WTC11 (cell line): ENCODE measurements around the gene MVD. TPM values are rescaled to one million over a fixed set of nuclear protein-coding genes. Genes with fewer than 3 reads are reported as not detected.

Experiments used
- ATAC-seq: fragments of 200-7000 bp; cut with Tn5 transposase; 2 replicates; pipeline ENCODE4 v1.10.0; 2021; ENCODE audit warnings: mild to moderate bottlenecking, moderate library complexity
- CTCF ChIA-PET: fragments of 300-600 bp; sonication (Branson Sonifier 250); formaldehyde crosslinking; loops from one replicate; lab custom pipeline; 2021; ENCODE audit warnings: antibody characterized with exemption; lab: Charles Lee
- POLR2A ChIA-PET: fragments of 350-600 bp; sonication (Branson Sonifier 250); formaldehyde crosslinking; loops from one replicate; lab custom pipeline; 2021; ENCODE audit warnings: antibody characterized with exemption; lab: Charles Lee
- DNase-seq: peaks from one replicate; pipeline ENCODE4 v3.0.0; 2021; ENCODE audit warnings: low spot score
- H3K27ac Mint-ChIP-seq: 2 replicates; pipeline ENCODE4 v1.8.0; 2021; ENCODE audit warnings: mixed read lengths
- H3K27me3 Mint-ChIP-seq: 2 replicates; pipeline ENCODE4 v1.8.0; 2021; ENCODE audit warnings: low read depth, mild to moderate bottlenecking, moderate library complexity, mixed read lengths
- H3K36me3 Mint-ChIP-seq: 2 replicates; pipeline ENCODE4 v1.8.0; 2021; ENCODE audit warnings: mixed read lengths
- H3K4me1 Mint-ChIP-seq: 2 replicates; pipeline ENCODE4 v1.8.0; 2022; ENCODE audit warnings: mixed read lengths
- H3K4me3 Mint-ChIP-seq: 2 replicates; pipeline ENCODE4 v1.8.0; 2021; ENCODE audit warnings: mild to moderate bottlenecking, moderate library complexity, mixed read lengths
- H3K9me3 Mint-ChIP-seq: 2 replicates; pipeline ENCODE4 v1.8.0; 2021; ENCODE audit warnings: mixed read lengths
- ATF1 ChIP-seq: sonication (generic); formaldehyde crosslinking; IDR thresholded peaks from 2 replicates; pipeline ENCODE4 v1.8.1; 2023; ENCODE audit warnings: mild to moderate bottlenecking, moderate library complexity, missing genetic modification reagents
- ETV6 ChIP-seq: sonication (generic); formaldehyde crosslinking; IDR thresholded peaks from 2 replicates; pipeline ENCODE4 v1.8.1; 2022; ENCODE audit warnings: mild to moderate bottlenecking, missing genetic modification reagents
- FOXJ3 ChIP-seq: sonication (generic); formaldehyde crosslinking; IDR thresholded peaks from 2 replicates; pipeline ENCODE4 v1.9.0; 2021; ENCODE audit warnings: missing genetic modification reagents, mild to moderate bottlenecking, borderline replicate concordance
- GTF2I ChIP-seq: fragments of 250-450 bp; sonication (Bioruptor Pico); conservative IDR thresholded peaks from 2 replicates; pipeline ENCODE4 v1.4.0; 2021; ENCODE audit warnings: mild to moderate bottlenecking
- IRF2 ChIP-seq: sonication (generic); formaldehyde crosslinking; IDR thresholded peaks from 2 replicates; pipeline ENCODE4 v1.8.0; 2022; ENCODE audit warnings: low read depth, missing genetic modification reagents, borderline replicate concordance
- JAZF1 ChIP-seq: fragments of 250-450 bp; sonication (Bioruptor Pico); IDR thresholded peaks from 2 replicates; pipeline ENCODE4 v1.9.0; 2021; ENCODE audit warnings: moderate library complexity, mild to moderate bottlenecking, inconsistent platforms
- KAT7 ChIP-seq: sonication (generic); formaldehyde crosslinking; IDR thresholded peaks from 2 replicates; pipeline ENCODE4 v1.8.1; 2023; ENCODE audit warnings: missing genetic modification reagents, mild to moderate bottlenecking, borderline replicate concordance
- NFATC4 ChIP-seq: fragments of 250-450 bp; sonication (Bioruptor Pico); IDR thresholded peaks from 2 replicates; pipeline ENCODE4 v1.9.0; 2021; ENCODE audit warnings: mild to moderate bottlenecking
- NR3C1 ChIP-seq: sonication (generic); formaldehyde crosslinking; conservative IDR thresholded peaks from 2 replicates; pipeline ENCODE4 v1.8.1; 2023; ENCODE audit warnings: low read depth, mild to moderate bottlenecking, missing genetic modification reagents
- OVOL2 ChIP-seq: fragments of 250-450 bp; sonication (Bioruptor Pico); IDR thresholded peaks from 2 replicates; pipeline ENCODE4 v1.9.0; 2021; ENCODE audit warnings: mild to moderate bottlenecking, borderline replicate concordance
- TCF7 ChIP-seq: sonication (generic); formaldehyde crosslinking; IDR thresholded peaks from 2 replicates; pipeline ENCODE4 v1.8.0; 2022; ENCODE audit warnings: mild to moderate bottlenecking, low read depth, missing genetic modification reagents, moderate library complexity
- TEAD4 ChIP-seq: sonication (generic); formaldehyde crosslinking; IDR thresholded peaks from 2 replicates; pipeline ENCODE4 v1.8.0; 2022; ENCODE audit warnings: mild to moderate bottlenecking, missing genetic modification reagents
- ZNF317 ChIP-seq: sonication (generic); formaldehyde crosslinking; IDR thresholded peaks from 2 replicates; pipeline ENCODE4 v1.8.1; 2023; ENCODE audit warnings: low read depth, mild to moderate bottlenecking, moderate library complexity, missing genetic modification reagents, borderline replicate concordance
- ZNF396 ChIP-seq: fragments of 250-450 bp; sonication (Bioruptor Pico); IDR thresholded peaks from 2 replicates; pipeline ENCODE4 v1.8.0; 2021; ENCODE audit warnings: mild to moderate bottlenecking, moderate library complexity, borderline replicate concordance
- total RNA-seq: library from RNA; stranded (reverse); gene quantifications from 3 replicates; pipeline ENCODE4 v1.2.3, GENCODE V29; 2021
- TF ChIP-seq, protein P1 (sequence below): fragments of 250-450 bp; sonication (Bioruptor Pico); IDR thresholded peaks from 2 replicates; pipeline ENCODE4 v1.9.0; 2021; ENCODE audit warnings: mild to moderate bottlenecking
- TF ChIP-seq, protein P2 (sequence below): sonication (generic); formaldehyde crosslinking; IDR thresholded peaks from 2 replicates; pipeline ENCODE4 v1.8.0; 2023; ENCODE audit warnings: missing genetic modification reagents, mild to moderate bottlenecking, borderline replicate concordance
- TF ChIP-seq, protein P3 (sequence below): fragments of 250-450 bp; sonication (Bioruptor Pico); IDR thresholded peaks from 2 replicates; pipeline ENCODE4 v1.9.0; 2021; ENCODE audit warnings: mild to moderate bottlenecking, borderline replicate concordance
- TF ChIP-seq, protein P4 (sequence below): sonication (generic); formaldehyde crosslinking; IDR thresholded peaks from 2 replicates; pipeline ENCODE4 v1.8.0; 2022; ENCODE audit warnings: mild to moderate bottlenecking, missing genetic modification reagents
- TF ChIP-seq, protein P5 (sequence below): sonication (generic); formaldehyde crosslinking; IDR thresholded peaks from 2 replicates; pipeline ENCODE4 v1.8.1; 2022; ENCODE audit warnings: mild to moderate bottlenecking, moderate library complexity, missing genetic modification reagents
- TF ChIP-seq, protein P6 (sequence below): fragments of 250-450 bp; sonication (Bioruptor Pico); IDR thresholded peaks from 2 replicates; pipeline ENCODE4 v1.8.0; 2021; ENCODE audit warnings: mild to moderate bottlenecking

The MVD gene
- total RNA-seq, 1 experiment from 2014 or later, result 113 TPM

DNA sequence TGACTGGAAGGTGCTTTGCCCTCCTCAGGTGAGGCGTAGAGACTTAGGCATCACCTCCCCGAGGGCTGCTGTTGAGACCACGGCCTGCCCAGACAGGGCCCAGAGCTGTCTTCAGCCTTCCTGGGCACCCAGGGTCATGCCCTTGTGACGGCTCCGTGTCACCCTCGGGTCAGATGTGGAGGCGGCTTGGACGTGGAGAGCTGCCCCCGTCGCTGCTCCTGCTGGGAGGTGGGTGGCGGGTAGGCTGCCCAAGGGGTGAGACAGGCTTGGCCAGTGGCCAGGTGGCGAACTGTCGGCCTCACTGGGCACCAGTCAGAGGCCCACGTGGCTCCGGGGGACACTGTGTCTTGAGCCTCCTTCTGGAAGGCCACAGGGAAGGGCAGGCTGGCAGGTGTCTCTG is 32.3 kb upstream of the MVD start:
- CTCF ChIA-PET, result no interaction called here
- no peaks in the 10 kb centered on the region for H3K9me3 Mint-ChIP-seq
- no peak overlapping the region for H3K27ac Mint-ChIP-seq
- DNase-seq, result no peak
- H3K36me3 Mint-ChIP-seq, result peaks cover 3% of the 10 kb centered on the region; the same call in 1 of the 2 replicates
- ATAC-seq, result no peak
- no peaks in the 10 kb centered on the region for H3K27me3 Mint-ChIP-seq
- no peak for TF ChIP-seq FOXJ3 (CRISPR knock-in tag)
- no peak for TF ChIP-seq ETV6 (CRISPR knock-in tag)
- TF ChIP-seq ATF1 (CRISPR knock-in tag), result no peak
- TF ChIP-seq NR3C1, result no peak
- no peak for TF ChIP-seq NFATC4
- no peak for TF ChIP-seq TCF7
- TF ChIP-seq, protein P1, sequence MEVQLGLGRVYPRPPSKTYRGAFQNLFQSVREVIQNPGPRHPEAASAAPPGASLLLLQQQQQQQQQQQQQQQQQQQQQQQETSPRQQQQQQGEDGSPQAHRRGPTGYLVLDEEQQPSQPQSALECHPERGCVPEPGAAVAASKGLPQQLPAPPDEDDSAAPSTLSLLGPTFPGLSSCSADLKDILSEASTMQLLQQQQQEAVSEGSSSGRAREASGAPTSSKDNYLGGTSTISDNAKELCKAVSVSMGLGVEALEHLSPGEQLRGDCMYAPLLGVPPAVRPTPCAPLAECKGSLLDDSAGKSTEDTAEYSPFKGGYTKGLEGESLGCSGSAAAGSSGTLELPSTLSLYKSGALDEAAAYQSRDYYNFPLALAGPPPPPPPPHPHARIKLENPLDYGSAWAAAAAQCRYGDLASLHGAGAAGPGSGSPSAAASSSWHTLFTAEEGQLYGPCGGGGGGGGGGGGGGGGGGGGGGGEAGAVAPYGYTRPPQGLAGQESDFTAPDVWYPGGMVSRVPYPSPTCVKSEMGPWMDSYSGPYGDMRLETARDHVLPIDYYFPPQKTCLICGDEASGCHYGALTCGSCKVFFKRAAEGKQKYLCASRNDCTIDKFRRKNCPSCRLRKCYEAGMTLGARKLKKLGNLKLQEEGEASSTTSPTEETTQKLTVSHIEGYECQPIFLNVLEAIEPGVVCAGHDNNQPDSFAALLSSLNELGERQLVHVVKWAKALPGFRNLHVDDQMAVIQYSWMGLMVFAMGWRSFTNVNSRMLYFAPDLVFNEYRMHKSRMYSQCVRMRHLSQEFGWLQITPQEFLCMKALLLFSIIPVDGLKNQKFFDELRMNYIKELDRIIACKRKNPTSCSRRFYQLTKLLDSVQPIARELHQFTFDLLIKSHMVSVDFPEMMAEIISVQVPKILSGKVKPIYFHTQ (CRISPR knock-in tag), result no peak
- TF ChIP-seq IRF2, result no peak
- TF ChIP-seq JAZF1 (CRISPR knock-in tag), result no peak
- TF ChIP-seq, protein P2, sequence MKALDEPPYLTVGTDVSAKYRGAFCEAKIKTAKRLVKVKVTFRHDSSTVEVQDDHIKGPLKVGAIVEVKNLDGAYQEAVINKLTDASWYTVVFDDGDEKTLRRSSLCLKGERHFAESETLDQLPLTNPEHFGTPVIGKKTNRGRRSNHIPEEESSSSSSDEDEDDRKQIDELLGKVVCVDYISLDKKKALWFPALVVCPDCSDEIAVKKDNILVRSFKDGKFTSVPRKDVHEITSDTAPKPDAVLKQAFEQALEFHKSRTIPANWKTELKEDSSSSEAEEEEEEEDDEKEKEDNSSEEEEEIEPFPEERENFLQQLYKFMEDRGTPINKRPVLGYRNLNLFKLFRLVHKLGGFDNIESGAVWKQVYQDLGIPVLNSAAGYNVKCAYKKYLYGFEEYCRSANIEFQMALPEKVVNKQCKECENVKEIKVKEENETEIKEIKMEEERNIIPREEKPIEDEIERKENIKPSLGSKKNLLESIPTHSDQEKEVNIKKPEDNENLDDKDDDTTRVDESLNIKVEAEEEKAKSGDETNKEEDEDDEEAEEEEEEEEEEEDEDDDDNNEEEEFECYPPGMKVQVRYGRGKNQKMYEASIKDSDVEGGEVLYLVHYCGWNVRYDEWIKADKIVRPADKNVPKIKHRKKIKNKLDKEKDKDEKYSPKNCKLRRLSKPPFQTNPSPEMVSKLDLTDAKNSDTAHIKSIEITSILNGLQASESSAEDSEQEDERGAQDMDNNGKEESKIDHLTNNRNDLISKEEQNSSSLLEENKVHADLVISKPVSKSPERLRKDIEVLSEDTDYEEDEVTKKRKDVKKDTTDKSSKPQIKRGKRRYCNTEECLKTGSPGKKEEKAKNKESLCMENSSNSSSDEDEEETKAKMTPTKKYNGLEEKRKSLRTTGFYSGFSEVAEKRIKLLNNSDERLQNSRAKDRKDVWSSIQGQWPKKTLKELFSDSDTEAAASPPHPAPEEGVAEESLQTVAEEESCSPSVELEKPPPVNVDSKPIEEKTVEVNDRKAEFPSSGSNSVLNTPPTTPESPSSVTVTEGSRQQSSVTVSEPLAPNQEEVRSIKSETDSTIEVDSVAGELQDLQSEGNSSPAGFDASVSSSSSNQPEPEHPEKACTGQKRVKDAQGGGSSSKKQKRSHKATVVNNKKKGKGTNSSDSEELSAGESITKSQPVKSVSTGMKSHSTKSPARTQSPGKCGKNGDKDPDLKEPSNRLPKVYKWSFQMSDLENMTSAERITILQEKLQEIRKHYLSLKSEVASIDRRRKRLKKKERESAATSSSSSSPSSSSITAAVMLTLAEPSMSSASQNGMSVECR (CRISPR knock-in tag), result no peak
- TF ChIP-seq ZNF317 (CRISPR knock-in tag), result no peak
- TF ChIP-seq OVOL2, result no peak
- no peak for TF ChIP-seq GTF2I (CRISPR knock-in tag)
- TF ChIP-seq, protein P3, sequence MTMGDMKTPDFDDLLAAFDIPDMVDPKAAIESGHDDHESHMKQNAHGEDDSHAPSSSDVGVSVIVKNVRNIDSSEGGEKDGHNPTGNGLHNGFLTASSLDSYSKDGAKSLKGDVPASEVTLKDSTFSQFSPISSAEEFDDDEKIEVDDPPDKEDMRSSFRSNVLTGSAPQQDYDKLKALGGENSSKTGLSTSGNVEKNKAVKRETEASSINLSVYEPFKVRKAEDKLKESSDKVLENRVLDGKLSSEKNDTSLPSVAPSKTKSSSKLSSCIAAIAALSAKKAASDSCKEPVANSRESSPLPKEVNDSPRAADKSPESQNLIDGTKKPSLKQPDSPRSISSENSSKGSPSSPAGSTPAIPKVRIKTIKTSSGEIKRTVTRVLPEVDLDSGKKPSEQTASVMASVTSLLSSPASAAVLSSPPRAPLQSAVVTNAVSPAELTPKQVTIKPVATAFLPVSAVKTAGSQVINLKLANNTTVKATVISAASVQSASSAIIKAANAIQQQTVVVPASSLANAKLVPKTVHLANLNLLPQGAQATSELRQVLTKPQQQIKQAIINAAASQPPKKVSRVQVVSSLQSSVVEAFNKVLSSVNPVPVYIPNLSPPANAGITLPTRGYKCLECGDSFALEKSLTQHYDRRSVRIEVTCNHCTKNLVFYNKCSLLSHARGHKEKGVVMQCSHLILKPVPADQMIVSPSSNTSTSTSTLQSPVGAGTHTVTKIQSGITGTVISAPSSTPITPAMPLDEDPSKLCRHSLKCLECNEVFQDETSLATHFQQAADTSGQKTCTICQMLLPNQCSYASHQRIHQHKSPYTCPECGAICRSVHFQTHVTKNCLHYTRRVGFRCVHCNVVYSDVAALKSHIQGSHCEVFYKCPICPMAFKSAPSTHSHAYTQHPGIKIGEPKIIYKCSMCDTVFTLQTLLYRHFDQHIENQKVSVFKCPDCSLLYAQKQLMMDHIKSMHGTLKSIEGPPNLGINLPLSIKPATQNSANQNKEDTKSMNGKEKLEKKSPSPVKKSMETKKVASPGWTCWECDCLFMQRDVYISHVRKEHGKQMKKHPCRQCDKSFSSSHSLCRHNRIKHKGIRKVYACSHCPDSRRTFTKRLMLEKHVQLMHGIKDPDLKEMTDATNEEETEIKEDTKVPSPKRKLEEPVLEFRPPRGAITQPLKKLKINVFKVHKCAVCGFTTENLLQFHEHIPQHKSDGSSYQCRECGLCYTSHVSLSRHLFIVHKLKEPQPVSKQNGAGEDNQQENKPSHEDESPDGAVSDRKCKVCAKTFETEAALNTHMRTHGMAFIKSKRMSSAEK (CRISPR knock-in tag), result no peak
- TF ChIP-seq TEAD4 (CRISPR knock-in tag), result no peak
- no peak for TF ChIP-seq KAT7
- TF ChIP-seq, protein P4, sequence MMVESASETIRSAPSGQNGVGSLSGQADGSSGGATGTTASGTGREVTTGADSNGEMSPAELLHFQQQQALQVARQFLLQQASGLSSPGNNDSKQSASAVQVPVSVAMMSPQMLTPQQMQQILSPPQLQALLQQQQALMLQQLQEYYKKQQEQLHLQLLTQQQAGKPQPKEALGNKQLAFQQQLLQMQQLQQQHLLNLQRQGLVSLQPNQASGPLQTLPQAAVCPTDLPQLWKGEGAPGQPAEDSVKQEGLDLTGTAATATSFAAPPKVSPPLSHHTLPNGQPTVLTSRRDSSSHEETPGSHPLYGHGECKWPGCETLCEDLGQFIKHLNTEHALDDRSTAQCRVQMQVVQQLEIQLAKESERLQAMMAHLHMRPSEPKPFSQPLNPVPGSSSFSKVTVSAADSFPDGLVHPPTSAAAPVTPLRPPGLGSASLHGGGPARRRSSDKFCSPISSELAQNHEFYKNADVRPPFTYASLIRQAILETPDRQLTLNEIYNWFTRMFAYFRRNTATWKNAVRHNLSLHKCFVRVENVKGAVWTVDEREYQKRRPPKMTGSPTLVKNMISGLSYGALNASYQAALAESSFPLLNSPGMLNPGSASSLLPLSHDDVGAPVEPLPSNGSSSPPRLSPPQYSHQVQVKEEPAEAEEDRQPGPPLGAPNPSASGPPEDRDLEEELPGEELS, result no peak
- TF ChIP-seq ZNF396 (CRISPR knock-in tag), result no peak
- TF ChIP-seq, protein P5, sequence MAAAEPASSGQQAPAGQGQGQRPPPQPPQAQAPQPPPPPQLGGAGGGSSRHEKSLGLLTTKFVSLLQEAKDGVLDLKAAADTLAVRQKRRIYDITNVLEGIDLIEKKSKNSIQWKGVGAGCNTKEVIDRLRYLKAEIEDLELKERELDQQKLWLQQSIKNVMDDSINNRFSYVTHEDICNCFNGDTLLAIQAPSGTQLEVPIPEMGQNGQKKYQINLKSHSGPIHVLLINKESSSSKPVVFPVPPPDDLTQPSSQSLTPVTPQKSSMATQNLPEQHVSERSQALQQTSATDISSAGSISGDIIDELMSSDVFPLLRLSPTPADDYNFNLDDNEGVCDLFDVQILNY (CRISPR knock-in tag), result no peak
- TF ChIP-seq, protein P6, sequence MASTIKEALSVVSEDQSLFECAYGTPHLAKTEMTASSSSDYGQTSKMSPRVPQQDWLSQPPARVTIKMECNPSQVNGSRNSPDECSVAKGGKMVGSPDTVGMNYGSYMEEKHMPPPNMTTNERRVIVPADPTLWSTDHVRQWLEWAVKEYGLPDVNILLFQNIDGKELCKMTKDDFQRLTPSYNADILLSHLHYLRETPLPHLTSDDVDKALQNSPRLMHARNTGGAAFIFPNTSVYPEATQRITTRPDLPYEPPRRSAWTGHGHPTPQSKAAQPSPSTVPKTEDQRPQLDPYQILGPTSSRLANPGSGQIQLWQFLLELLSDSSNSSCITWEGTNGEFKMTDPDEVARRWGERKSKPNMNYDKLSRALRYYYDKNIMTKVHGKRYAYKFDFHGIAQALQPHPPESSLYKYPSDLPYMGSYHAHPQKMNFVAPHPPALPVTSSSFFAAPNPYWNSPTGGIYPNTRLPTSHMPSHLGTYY, result no peak
- TF ChIP-seq, all 79 proteins: peak for 0
- H3K4me3 Mint-ChIP-seq, result no peak overlapping the region
- POLR2A ChIA-PET, result no interaction called here
- no peaks in the 10 kb centered on the region for H3K4me1 Mint-ChIP-seq
